ENCODE measurements around the gene RAPGEF1.
A peak's percentile ranks its signal among the peaks of the same experiment; 100 is the strongest.
"Not testable (repeated sequence)": the region's sequence is repeated elsewhere in the genome, so short reads cannot be mapped to it uniquely, and the experiment has no call there.

Gene RAPGEF1

GRCh38 chr9:131692612-131693562, 47.0 kb downstream of the RAPGEF1 start:
- FAIRE-seq (no peak), DNase-seq (ENCODE audit: insufficient read length, low spot score) (no peak)

- no peak for DNase-seq (ENCODE audit: insufficient read length, low spot score)
- FAIRE-seq: peak; percentile 58
Measured at GRCh38 chr9:131691969-131692611, 47.8 kb downstream of the RAPGEF1 start.

- FAIRE-seq (peak; percentile 39), DNase-seq (ENCODE audit: insufficient read length, low spot score) (no peak)
Measured at GRCh38 chr9:131690941-131691573, 48.8 kb downstream of the RAPGEF1 start.

GRCh38 chr9:131690462-131690861, 49.4 kb downstream of the RAPGEF1 start:
- FAIRE-seq: no peak
- DNase-seq (ENCODE audit: insufficient read length, low spot score): no peak

GRCh38 chr9:131688377-131688776, 51.5 kb downstream of the RAPGEF1 start:
- no peak for FAIRE-seq
- DNase-seq (ENCODE audit: insufficient read length, low spot score): no peak

GRCh38 chr9:131685753-131686706, 53.8 kb downstream of the RAPGEF1 start:
- peak; percentile 61 for FAIRE-seq
- DNase-seq (ENCODE audit: insufficient read length, low spot score): no peak

- not testable (repeated sequence) for DNase-seq (ENCODE audit: insufficient read length, low spot score); FAIRE-seq
Measured at GRCh38 chr9:131683094-131683493, 56.8 kb downstream of the RAPGEF1 start.

- DNase-seq (ENCODE audit: insufficient read length, low spot score) (no peak), FAIRE-seq (no peak)
Measured at GRCh38 chr9:131682261-131682660, 57.6 kb downstream of the RAPGEF1 start.

- DNase-seq (ENCODE audit: insufficient read length, low spot score); FAIRE-seq: not testable (repeated sequence)
Measured at GRCh38 chr9:131681826-131682225, 58.0 kb downstream of the RAPGEF1 start.

GRCh38 chr9:131681108-131681507, 58.8 kb downstream of the RAPGEF1 start:
- DNase-seq (ENCODE audit: insufficient read length, low spot score); FAIRE-seq: not testable (repeated sequence)

GRCh38 chr9:131679261-131680020, 60.4 kb downstream of the RAPGEF1 start:
- no peak for FAIRE-seq
- no peak for DNase-seq (ENCODE audit: insufficient read length, low spot score)

GRCh38 chr9:131678499-131679111, 61.3 kb downstream of the RAPGEF1 start:
- peak; percentile 60 for DNase-seq (ENCODE audit: insufficient read length, low spot score)

GRCh38 chr9:131677444-131678180, 62.3 kb downstream of the RAPGEF1 start:
- DNase-seq (ENCODE audit: insufficient read length, low spot score) (no peak), FAIRE-seq (peak; percentile 85)

More at GRCh38 chr9:131678499-131679111, 61.3 kb downstream of the RAPGEF1 start:
- FAIRE-seq: peak; percentile 87

GRCh38 chr9:131677049-131677443, 62.8 kb downstream of the RAPGEF1 start:
- FAIRE-seq (no peak), DNase-seq (ENCODE audit: insufficient read length, low spot score) (no peak)

GRCh38 chr9:131676431-131676972, 63.4 kb downstream of the RAPGEF1 start:
- no peak for DNase-seq (ENCODE audit: insufficient read length, low spot score)
- FAIRE-seq: peak; percentile 80

- no peak for DNase-seq (ENCODE audit: insufficient read length, low spot score)
- FAIRE-seq: no peak
Measured at GRCh38 chr9:131675437-131676022, 64.3 kb downstream of the RAPGEF1 start.

Measured in GM19239 (cell line).